GM19397 (cell line): ENCODE data around the gene RP2.

Source experiments
- ATAC-seq: cut with Tn5 transposase; IDR thresholded peaks from one replicate; pipeline ENCODE4 v1.9.1; 2021; ENCODE audit warnings: mild to moderate bottlenecking, moderate library complexity; ENCODE audit not compliant: unreplicated experiment

The RP2 gene

DNA sequence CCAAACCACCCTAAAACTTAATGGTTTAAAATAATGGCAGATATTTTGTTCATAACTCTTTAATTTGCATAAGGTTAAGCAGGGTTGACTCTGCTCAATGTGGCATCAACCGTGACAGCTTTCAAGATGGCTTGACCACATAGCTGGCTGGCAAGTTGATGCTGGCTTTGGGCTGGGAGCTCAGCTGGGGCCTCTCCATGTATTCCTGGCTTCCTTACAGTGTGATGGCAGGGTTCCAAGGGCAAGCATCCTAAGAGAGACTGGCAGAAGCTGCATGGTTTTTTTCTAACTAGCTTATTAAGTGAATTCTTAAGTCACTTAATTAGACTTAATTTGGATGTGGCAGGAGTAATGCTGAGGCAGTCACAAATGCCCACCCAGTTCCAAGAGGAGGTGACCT, 4.5 kb downstream of the RP2 start:
- ATAC-seq = no peak

DNA sequence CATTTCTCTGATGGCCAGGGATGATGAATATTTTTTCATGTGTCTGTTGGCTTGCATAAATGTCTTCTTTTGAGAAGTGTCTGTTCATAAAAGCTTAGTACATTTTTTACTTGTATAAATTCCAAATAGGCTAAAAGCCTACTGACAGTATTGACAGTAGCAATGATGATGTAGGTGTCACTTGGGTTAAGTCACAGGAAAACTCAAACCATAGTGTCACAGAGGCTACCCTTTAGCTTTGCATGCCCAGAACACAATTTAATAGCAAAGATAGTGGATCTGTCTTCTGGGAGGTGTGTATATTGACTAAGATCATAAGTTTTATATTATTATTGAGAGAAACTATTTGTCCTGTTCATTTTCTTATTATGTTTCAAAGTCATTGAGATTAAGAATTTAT, 8.1 kb downstream of the RP2 start:
- ATAC-seq = no peak

DNA sequence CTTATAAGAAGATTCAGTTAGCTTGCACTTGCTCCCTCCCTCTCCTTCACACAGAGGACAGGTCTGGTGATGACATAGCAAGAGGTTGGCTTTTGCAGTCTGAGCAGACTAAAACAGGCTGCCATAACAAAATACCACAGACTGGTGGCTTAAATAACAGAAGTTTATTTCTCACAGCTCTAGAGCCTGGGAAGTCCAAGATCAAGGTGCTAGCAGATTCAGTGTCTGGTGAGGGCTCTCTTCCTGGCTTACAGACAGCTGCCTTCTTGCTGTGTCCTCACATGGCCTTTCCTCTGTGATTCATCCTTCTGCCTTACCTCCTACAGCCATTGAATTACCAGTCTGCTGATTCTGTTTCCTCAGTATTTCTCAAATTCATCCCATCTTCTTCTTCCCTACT, 13.1 kb downstream of the RP2 start:
- no peak for ATAC-seq

DNA sequence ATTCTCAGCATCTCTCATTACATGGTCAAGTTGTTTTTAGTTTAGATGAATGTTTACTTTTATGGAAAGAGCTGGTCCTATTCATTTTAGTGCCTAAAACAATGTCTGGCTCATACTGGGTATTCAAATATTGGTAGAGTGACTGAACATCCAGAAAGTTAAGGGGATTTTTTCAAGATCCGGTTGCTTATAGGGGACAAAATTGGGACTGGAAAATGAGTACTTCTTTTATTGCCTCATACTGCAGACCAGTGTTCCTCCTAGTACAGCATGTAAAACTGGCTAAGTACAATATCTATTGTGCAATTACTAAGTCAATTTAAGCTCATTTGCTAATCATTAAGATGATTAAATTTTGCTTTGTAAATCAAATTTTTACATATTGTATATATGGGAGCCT, 13.9 kb downstream of the RP2 start:
- ATAC-seq = no peak

DNA sequence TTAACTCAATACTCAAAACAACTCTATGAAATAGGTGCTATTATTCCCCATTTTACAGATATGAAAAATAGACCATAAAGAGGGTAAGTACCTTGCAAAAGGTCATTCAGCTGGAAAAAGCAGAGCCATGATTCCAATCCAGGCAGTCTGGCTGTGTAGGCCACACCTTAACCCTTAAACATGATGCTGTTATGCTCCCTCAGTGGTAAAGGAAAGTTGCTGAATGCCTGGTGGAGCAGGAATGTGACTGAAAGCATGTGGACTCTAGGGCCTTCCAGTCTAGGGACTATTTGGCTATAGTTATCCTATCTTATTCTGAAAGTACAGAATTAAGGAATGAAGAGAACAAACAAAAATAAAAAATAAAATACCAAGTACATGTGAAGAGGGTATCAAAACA, 19.6 kb downstream of the RP2 start:
- no peak for ATAC-seq

DNA sequence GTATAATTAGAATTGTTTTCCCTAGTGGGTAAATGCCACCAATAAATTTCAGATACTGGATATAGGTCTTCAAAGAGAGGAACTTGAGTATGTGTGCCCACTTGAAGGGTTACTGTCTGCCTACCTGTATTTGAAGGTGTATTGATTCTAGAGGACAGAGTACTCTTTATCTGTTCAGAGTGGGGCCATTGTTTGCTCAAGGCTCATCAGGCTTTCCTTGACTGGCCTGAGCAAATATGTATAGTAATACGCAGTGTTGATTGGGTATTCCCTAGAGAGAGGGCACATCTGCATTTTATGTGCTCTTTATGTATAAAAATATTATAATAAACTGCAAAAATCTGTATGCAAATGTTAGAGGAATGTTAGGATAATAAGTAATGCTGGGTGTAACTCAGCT, 23.7 kb downstream of the RP2 start:
- ATAC-seq = no peak

DNA sequence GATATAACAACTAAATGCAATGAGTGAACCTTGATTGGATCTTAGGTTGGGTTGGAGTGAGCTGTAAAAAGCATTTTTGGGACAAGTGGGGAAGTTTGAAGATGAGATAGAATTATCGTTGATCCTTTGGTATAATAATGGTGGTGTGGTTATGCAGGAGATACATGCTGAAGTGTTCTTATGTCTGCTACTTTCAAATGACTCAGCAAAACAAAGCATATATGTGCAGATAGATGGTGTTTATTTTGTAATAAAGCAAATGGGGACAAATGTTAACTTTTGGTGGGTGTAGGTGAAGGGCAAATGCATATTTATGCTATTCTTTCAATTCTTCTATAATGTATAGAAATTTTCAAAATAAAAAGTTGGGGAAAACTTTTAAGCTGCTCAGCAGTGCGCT, 26.2 kb downstream of the RP2 start:
- ATAC-seq = no peak

DNA sequence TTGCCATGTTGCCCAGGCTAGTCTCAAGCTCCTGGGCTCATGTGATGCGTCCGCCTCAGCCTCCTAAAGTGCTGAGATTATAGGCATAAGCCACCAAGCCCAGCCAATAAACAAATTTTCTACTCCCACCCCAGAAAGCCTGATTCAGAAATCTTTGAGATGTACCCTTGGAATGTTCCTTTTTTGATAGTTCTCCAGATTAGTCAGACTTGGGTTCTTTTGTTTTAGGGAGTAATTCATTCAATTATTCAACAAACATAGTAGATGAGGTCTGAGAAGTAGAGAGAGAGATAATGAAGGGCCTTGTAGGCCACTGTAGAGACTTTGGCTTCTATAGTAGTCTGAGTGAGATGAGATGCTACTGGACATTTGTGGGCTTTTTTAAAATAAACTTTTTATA, 27.8 kb downstream of the RP2 start:
- ATAC-seq = no peak

DNA sequence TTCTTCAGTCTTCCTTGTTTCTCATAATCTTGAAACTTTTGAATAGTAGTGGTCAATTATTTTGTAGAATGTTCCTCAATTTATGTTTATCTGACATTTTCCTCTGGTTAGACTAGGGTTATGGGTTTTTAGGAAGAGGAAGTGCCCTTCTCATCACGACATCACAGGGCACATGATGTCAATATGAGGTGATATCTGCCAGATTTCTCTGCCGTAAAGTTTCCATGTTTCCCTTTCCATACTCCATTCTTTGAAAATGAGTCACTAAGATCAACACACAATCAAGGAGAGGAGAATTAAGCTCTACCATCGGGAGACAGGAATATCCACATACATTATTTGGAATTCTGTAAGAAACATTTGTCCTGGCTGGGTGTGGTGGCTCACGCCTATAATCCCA, 28.4 kb downstream of the RP2 start:
- ATAC-seq = no peak

DNA sequence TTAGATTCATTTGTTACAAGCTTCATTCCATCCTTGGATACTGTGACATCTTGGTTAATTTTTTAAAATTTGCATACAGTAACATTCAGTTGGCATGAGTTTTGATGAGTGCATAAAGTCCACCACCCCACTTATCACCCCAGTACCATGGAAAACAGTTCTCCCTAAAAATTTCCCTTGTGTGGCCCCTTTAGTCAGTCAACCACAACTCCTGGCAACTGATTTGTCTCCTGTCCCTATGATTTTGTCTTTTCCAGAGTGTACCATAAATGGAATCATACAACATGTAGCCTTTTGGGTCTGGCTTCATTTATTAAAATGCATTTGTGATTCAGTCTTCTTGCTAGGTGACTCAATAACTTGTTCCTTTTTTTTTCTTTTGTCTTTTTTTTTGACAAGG, 29.9 kb downstream of the RP2 start:
- no peak for ATAC-seq

DNA sequence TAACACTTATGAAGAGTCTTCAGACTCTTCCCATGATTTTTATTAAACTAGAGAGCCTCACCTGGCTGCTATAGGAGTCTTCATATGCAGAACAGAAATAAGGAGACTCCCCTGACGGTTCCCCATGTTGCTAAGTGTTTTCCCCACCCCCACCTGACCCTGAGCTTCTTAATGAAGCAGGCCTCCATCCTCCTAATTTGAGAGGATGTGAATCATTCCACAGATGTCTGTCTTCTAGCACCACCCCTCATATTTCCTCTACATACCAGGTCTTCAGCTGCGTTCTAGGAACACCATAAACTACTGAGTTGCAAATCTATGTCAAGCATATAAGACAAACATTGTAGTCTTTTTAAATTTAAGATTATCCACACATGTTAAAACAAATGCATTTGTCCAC, 36.9 kb downstream of the RP2 start:
- no peak for ATAC-seq

DNA sequence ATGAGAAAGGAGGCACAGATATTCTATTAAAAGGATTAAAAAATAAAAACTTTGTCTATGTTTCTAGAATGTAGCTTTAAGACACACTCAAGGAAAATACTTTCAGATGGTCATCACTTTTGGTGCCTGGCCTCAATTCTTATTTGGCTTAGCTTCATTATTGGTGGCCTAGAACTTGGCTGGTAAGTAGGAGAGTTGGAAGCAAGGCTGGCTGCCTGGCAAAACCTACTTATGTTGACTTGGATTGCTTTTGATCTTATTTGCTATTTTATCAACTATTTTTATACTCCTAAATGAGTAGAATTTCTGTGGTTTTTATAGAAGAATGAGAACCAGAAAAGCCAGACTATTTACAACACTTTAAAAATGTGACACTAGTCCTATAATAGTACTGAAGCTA, 40.1 kb downstream of the RP2 start:
- ATAC-seq = no peak

DNA sequence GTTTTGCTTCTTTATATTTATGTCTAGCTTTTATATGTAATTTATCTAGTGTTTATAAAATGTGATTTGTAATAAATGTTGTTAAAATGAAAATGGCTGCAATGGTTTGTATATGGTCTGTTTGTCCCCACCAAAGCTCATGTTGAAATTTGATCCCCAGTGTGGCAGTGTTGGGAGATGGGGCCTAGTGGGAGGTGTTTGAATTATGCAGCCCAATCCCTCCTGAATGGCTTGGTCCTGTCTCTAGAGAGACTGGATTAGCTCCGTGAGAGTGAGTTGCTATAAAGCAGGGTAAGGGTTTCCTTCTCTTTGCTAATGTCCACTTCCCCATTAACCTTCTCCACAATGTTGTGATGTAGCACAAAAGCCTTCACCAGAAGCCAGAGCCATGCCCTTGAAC, 45.4 kb downstream of the RP2 start:
- no peak for ATAC-seq

DNA sequence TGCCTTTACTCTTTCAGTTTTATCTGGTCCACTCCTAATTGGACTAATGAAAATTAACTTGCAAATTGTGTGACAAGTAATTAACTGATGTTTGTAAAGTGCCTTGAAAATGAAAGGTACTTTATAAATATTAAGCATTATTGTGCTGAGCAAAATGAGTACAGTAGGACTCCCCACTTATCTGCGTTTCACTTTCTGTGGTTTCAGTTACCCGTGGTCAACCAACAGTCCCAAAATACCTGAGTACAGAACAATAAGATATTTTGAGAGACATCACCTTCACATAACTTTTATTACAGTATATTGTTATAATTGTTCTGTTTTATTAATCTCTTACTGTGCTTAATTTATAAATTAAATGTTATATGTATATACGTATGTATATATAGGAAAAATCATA, 48.0 kb downstream of the RP2 start:
- ATAC-seq = no peak

DNA sequence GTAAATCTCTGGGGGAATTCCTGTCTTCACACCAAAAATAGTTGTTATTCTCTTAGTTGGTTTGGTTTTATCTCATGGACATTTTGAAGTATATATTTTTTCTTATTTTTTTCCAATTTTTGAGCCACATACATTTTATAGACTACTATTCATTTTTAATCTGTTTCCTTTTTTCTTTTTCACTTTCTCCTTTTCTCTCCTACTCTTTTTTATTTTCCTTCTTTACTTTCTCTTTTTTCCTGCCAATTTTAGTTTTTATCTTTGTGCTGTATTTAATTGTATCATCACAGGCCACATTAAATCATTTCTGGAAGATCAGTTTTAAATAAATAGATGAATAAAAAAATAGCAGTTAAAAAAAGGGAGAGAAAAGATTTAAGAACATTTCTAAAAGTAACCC, 61.4 kb downstream of the RP2 start:
- ATAC-seq = no peak

DNA sequence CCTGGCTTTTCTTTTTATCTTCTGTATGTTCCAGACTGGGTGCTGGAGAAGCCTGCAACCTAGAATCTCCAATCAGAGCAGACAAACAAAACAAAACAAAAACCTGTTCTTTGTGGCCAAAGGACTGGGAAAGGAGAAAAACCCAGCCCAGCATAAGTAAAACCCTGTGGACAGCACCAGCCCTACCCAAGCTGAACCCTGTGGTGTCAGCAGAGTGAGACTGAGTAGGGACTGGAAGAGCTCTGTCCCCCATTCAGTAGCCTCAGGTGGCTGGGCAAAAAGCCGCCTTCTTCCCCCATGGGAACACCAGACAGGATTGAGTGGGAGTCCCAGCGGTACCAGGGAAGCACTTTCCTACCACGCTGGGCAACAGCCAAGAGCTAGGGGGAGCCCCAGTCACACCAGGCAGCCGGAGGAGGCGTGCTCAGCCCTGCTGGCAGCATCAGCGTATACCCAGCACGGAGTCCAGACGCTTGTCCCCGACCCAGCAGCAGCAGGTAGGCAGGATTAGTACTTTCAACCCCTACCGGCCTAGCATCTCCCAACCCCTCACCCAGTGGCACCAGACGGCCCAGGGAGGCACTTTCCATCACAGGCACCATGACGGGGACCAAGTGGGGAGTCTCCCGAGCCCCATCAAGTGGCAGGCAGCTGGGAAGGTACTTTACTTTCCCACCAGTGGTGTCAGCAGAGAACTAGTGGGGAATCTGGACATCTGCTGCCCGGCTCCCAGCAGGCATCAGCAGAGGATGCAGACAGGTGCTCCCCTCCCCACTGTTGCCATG, 66.8 kb downstream of the RP2 start:
- ATAC-seq = peak; percentile 94

DNA sequence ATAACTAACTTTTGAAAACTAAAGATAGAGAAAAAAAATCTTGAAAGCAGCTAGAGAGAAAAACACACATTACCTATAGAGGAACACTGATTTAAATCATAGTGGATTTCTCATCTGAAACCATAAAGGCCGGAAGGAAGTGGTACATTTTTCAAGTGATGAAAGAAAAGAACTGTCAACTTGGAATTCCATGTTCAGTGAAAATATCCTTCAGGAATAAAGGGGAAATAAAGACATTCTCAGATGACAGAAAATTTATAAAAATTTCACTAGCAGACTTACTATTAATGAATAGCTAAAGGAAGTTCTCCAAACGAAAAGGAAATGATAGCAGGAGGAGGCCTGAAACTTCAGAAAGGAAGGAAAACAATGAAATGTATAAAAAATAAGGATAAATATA, 67.8 kb downstream of the RP2 start:
- no peak for ATAC-seq

DNA sequence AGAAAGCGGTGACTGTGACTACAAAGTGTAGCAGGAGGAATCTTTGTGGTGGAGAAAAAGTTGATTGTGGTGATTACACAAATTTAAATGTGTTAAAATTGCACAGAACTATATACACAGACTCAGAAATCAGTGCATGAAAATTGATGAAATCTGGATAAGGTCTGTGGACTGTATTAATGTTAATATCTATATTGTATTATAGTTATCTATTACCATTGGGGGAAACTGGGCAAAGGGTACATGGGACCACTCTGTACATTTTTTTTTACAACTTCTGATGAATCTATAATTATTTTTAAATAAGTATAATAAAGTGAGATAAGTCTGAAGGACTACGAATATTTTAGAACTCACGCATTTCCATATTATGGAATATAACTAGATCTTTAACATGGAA, 73.6 kb downstream of the RP2 start:
- ATAC-seq = no peak

DNA sequence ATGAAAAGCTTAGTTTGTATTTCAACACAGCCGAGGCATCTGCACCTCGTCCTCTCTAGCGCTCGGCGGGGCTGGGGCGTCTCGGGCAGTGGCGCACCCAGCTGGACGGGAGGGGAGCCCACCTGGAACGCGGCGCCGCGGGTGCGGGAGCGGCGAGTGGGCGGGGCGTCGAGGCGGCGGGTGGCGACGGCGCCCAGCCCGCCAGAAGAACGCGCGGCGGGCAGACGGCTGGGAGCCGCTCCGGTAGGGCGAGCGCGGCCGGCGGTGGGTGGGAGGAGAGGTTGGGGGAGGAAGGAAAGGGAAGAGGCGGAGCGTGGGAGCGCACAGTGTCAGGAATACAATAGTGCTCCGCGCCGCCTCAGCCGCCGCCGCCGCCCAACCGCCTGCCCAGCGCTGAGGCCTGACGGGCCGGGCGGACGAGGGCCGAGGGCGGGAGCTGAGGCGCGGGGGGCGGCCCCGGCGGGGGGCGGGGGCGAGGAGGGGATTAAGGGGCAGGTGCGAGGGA, 75.3 kb downstream of the RP2 start, which contains the start of gene JADE3:
Gene JADE3 (plus strand): TSS at position 324 of the 505 bp plus-strand sequence. CDS start 72,474 bp downstream, outside the sequence.
- ATAC-seq = peak; percentile 45

DNA sequence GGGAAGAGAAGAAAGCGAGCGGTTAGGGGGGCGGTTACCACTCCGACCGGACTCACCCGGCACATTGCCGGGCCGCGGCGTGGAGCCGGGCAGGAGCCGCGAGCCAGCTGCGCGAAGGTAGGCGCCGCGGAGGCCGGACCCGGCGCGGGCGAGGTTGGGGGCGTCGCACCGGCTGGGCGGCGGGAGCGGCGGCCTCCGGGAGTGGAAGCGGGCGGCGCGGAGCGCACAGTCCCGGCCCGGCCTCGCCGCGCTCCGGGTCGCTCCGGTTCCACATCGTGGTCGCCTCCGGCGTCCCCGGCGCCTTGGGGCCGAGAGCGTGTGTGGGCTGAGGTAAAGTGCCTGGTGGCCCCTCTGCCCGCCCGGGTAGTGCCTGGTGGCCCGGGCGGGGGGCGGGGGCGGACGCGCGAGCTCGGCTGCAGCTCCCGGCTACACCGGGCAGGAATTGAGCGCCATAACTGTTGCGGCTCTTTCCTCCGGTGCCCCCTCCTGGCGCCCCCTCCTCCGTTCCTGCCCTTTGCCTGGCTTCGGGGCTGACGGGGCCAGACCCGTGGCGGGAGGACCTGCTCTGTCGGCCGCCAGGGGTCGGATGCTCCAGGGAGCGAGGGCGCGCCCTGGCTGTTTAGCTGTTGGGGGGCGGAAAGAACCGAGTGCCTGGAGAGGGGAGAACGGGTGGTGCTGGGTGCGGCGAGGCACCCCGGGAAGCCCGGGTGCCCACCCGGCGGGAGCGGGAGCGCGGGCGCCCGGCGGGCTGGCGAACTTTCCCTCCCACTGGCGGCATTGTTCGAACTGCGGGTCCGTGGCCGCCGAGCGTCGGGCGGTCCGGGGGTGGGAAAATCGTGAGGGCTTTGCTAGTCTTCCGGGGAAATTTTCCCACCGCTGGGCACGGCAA, 76.0 kb downstream of the RP2 start:
- peak; percentile 64 for ATAC-seq

DNA sequence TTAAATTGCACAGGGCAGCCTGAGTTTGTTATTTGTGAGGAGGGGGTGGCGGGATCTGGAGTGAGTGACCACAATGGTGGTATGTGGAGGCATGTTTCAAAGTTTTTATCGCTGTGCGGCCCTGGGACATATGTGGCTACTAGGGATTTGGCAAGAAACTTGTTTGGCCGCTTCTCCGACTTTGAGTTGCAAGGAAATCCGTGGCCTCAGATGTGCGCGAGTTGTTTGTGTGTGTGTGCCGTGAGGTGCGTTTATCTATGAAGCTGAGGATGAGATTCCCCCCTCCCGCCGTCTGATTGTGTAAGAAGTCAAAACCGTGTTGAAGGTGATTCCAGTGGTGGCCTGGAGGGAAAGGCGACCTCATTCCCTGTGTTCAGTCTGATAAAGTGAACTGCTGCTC, 76.8 kb downstream of the RP2 start:
- ATAC-seq = no peak

DNA sequence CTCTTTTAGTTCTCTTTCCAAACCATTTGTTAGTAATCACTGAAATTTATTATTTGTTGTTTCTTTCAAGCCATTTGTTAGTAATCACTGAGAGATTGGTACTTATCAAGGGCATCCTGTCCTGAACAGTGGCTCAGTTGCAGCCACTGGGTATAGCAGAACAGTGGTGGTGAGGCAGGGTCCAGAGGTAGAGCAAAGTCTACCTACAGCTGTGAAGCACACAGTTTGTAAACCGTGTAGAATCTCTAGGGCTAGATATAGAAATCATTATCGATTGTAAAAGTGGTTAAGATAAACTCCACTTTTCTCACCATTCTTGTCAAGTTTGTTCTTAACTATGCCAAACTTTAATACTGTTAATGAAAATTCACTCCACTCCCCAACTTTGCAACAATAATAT, 79.4 kb downstream of the RP2 start:
- ATAC-seq = no peak
